ENCODE measurements around the gene SWSAP1.

- TF ChIP-seq BRD4 (IDR thresholded peaks at IDR 0.05) = no peak
- TF ChIP-seq EP300 (IDR thresholded peaks at IDR 0.05; ENCODE audit: low read length) = no peak
- no peak for TF ChIP-seq CBX8 (IDR thresholded peaks at IDR 0.05; ENCODE audit: borderline replicate concordance, extremely low read depth, low read depth, low read length, poor library complexity, severe bottlenecking)
- TF ChIP-seq, protein P1, sequence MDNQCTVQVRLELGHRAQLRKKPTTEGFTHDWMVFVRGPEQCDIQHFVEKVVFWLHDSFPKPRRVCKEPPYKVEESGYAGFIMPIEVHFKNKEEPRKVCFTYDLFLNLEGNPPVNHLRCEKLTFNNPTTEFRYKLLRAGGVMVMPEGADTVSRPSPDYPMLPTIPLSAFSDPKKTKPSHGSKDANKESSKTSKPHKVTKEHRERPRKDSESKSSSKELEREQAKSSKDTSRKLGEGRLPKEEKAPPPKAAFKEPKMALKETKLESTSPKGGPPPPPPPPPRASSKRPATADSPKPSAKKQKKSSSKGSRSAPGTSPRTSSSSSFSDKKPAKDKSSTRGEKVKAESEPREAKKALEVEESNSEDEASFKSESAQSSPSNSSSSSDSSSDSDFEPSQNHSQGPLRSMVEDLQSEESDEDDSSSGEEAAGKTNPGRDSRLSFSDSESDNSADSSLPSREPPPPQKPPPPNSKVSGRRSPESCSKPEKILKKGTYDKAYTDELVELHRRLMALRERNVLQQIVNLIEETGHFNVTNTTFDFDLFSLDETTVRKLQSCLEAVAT (IDR thresholded peaks at IDR 0.05) = no peak
Measured at GRCh38 chr19:11331502-11331901, 43.0 kb upstream of the SWSAP1 start.
